ENCODE results near the gene TMEM107.
"Not testable (repeated sequence)": the region's sequence is repeated elsewhere in the genome, so short reads cannot be mapped to it uniquely, and the experiment has no call there.

The TMEM107 gene

DNA sequence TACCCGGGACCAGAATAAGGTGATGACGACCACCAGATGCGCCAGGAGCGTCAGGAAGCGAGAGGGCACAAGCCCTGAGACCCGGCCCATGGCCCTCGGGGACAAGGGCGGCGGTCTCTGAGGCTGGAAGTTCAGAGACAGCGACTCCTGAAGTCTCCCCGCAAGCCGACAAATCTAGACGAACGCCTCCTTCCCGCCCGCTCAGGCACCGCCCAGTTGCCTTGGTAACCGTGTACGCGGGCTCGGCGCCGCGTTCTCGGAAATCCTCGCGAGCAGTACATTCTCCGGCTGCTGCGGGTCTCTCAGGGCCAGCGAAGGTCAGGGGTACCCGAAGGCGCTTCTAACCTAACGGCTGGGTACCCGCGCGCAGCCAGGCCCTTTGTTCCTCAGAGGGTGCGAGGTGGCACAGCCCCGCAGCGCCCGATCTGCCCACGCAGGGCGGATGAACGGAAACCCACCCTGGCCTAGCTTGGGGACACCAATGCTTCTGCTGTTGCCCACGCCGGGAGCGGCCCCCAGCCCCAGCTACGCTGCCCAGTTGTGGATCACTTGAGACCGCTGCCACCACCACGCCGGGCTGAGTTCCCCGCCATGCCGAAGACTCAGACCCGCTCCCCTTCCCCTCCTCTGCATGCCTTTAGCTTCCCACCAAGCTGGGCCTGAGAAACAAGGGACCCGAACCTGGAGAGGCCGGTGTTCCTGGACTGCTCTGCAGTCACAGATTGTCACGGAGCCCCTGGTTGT, at the start of gene TMEM107:
Gene TMEM107, minus strand, starts transcription at position 184 of the 744 bp plus-strand sequence. Its CDS starts 94 bp downstream, at position 90.
- DNase-seq (ENCODE audit: low read depth in 2 of 2): peak; percentile 79 to 87

DNA sequence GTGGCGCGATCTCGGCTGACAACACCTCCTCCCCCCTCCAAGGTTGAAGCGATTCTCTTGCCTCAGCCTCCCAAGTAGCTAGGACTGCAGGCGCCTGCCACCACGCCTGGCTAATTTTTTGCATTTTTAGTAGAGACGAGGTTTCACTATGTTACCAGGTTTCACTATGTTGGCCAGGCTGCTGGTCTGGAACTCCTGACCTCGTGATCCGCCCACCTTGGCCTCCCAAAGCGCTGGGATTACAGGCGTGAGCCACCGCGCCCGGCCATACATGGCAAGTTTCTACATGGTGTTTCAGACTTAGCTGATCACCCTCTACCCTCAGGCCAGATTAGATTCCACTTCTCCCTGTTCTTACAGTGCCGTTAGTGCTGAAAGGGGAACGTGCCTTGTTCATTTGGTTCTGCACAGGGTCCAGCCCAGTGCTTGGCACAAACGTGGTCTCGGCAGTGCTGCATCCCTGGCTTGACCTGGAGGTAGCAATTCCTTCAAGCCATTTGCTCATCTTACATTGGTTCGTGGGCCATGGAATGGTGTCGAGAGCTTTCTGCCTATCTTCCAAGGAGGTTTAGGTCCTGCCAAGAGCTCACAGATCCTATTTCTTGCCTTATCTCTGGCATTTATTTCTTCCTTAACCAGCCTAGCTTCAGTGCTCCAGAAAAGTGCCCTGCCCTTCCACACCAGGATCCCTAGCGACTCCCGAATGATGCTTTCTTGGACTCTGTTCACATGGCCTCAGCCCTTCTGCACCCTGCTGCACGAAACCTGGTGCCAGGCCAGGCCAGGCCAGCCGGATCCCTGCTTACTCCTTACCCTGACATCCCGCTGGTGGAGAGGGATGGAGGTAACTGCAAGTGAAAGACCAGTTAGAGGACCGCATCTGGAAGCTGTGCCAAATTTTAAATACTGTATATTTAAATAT, 49.0 kb upstream of the TMEM107 start:
- DNase-seq (ENCODE audit: low read depth in 2 of 2): no peak

DNA sequence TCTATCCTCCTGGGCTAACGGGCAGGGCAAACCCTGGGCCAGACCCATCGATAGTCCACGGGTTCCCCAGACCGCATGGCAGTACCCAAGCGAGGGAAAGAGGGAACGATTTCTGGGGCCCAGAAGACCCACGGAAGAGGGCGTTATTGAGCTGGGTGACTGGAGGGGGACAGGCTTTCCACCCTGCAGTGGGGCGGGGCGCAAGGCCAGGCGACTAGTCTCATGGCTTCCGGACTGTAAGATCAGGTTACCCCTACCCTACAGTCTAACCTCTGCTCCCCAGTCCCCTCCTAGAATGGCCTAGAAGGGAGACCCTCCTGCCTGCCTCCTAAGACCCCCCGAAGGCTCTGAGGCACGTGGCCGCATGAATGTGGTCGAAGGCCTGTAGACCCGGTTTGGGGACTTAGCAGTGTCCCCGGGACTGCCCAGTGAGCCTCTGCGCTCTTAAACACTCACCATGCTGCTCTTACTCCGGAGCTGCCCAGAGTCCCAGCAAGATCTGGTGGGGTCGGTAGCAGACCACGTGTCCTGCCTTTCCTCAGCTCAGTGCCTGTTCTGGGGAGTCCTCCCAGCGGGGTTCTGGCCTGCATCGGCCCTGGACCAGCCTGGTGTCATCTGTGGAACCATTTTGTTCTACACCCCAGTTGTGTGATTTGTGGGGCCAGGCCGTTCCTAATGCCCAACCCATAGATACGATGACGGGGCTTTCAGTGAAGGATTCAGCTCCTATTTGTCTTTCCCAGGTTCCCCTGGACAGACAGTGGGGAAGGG, 47.4 kb upstream of the TMEM107 start:
- peak; percentile 54 to 59 for DNase-seq (ENCODE audit: low read depth in 2 of 2)

DNA sequence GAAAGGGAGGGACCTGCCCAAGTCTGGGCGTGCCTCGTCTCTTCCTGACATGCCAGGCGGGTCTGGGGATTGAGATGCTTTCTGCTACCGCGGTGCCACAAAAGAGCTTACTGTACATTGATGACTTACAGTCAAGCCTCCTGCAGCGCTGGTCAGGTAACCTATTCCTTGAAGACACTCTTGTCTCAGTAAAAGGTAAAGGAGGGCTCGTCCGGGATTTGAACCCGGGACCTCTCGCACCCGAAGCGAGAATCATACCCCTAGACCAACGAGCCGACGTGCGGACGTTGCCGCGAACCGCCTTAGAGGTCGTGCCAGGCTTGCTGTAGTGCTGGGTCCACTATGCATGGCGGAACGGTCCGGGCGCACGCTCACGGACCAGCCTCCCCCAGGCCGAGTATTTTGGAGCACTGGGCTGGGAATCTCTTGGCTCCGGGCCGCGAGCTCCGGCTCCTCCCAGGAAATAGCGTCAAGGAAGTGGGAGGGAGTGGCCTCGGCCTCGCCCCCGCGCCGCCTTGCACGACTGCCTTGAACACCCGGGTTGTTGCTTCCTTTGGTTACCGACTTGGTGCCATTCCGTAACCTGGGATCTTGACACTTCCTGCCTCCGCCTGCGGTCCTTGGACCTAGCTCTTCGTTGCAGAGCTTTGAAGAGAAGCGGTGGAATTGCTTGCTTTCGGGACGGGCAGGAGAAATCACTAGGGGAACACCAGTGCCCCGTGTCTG, 46.6 kb upstream of the TMEM107 start:
- peak; percentile 87 to 90 for DNase-seq (ENCODE audit: low read depth in 2 of 2)

DNA sequence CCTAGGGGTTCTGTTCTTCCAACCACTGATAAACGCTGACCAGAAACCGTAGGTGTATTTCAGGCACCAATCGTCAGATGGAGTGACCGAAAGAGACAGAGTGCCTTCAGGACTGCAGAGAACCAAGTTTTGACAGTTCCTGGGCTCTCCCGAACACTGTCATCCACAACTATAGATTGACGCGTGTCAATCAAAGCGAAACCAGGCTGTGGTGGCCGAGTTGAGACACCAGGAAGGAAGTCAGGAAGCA, 46.1 kb upstream of the TMEM107 start:
- DNase-seq (ENCODE audit: low read depth in 2 of 2): peak in 1 of 2 donors; percentile 71

DNA sequence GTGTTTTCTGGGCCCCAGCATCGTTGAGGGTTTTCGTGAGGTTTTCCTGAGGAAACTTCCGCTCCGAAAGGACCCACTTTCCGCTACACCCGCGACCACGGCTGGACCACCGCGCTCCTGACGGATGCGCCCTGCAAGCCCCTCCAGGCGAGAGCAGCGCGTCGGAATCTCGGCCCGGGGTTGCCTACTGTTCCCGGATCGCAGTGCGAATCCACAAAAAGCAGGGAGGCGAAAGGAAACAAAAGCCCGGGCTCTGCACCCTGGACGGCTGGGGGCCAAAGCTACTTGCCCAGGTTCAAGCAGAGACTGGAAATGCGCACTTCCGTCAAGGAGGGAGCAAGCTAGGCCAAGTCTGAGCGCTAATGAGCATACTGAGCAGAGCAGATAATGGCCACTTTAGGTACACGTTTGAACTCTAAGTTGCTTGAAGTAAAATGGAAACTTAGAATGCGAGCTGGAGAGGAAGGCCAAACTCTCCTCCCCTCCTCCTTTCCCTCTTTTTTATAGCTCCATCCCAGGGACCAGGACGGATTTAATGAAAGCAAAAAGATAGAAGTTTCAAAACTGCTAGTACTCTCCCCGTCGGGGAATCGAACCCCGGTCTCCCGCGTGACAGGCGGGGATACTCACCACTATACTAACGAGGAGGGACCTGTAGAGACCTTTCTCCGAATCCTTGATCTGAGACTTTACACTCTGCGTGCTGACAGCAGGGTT, 45.6 kb upstream of the TMEM107 start:
- peak; percentile 81 to 90 for DNase-seq (ENCODE audit: low read depth in 2 of 2)

DNA sequence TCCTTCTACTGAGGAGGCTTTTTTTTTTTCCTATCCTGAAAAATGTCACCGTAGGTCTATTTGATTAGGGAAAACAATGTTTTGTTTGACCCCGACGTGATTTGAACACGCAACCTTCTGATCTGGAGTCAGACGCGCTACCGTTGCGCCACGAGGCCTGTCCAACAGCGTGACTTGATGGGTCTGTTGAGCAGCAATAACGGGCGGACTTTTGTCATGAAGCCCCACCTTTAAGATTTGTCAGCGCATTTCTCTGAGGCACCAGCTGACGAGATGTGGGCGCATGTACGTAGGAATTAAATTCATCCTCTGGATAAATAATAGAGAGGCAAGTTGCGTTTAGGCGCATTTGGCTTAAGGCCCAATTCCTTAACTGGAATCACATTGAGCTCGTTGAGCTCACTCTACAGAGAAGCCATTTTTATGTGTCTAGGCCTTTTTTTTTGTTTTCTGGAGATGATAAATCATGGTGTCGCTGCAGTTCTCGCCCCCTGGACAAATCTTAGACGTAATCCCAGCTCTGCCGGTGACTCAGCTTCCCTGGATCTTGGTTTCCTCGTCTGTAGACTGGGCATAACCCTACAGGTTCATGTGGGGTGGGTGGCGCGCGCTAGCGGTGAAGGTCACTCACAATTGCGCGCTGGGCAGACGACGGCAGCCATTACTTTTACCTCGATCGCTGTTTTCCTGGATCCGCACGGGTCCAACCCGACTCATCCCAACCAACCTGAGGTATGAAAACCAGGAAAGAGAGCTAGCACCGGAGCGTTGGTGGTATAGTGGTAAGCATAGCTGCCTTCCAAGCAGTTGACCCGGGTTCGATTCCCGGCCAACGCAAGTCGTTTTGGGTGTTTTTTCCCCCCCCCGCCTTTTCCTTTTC, 44.8 kb upstream of the TMEM107 start:
- DNase-seq (ENCODE audit: low read depth in 2 of 2): peak; percentile 83 to 96

DNA sequence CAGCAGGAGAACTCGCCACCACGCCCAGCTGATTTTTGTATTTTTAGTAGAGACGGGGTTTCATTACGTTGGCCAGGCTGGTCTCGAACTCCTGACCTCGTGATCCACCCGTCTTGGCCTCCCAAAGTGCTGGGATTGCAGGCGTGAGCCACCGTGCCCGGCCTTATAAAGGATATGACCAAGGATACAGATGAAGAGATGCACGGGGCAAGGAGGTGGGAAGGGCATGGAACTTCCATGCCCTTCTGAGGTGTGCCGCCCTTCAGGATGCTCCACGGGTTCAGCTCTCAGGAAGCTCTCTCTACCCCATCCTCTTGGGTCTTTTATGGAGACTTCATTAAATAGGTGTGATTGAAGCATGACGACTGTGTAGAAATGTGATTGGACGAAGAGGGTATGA, 37.8 kb upstream of the TMEM107 start:
- not testable (repeated sequence) for DNase-seq (ENCODE audit: low read depth in 2 of 2)

DNA sequence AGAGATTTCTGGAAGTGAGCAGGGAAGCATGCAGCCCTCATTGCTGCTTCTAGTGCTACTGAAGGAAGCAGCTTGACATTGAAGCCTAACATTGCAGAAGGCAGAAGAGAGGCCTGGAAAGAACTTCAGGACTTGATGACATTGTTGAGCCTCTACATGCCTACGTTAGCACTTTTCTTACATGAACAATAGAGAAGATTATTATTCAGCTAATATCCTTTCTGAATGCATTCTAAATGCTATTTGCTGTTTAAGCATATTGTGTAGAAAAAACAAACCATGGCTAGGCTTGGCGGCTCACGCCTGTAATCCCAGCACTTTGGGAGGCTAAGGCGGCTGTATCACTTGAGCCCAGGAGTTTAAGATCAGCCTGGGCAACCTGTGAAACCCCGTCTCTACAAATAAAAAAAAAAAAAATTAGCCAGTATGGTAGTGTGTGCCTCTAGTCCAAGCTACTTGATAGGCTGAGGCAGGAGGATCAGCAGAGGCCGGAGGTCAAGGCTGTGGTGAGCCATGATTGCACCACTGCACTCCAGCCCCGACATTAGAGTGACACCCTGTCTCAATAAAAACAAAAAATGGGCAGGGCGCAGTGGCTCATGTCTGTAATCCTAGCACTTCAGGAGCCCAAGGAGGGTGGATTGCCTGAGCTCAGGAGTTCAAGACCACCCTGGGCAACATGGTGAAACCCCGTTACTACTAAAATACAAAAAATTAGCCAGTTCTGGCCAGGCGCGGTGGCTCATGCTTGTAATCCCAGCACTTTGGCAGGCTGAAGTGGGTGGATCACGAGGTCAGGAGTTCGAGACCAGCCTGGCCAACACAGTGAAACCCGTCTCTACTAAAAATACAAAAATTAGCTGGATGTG, 36.4 kb upstream of the TMEM107 start:
- no peak for DNase-seq (ENCODE audit: low read depth in 2 of 2)

DNA sequence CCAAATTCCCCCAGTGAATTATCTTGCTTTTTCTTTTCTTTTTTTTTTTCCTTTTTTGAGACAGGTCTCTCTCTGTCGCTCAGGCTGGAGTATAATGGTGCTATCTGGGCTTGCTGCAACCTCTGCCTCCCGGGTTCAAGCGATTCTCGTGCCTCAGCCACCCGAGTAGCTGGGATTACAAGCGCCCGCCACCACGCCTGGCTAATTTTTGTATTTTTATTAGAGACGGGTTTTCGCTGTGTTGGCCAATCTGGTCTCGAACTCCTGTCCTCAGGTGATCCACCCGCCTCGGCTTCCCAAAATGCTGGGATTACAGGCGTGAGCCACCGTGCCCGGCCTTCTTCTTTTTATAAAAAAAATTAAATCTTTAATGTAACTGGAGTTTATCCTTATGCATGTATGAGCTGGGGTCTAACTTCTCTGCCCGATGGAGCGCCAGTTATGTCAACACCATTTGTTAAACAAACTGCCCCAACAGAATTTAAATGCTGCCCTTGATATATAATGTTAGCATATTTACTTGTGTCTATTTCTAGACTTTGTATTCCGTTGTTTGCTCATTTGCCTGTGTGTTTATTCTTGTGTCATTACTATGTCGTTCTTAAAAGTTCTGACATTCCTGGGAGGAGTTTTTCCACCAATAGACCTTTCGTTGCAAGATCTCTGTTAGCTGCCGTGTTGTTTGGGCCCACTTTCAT, 34.7 kb upstream of the TMEM107 start:
- DNase-seq (ENCODE audit: low read depth in 2 of 2): no peak

DNA sequence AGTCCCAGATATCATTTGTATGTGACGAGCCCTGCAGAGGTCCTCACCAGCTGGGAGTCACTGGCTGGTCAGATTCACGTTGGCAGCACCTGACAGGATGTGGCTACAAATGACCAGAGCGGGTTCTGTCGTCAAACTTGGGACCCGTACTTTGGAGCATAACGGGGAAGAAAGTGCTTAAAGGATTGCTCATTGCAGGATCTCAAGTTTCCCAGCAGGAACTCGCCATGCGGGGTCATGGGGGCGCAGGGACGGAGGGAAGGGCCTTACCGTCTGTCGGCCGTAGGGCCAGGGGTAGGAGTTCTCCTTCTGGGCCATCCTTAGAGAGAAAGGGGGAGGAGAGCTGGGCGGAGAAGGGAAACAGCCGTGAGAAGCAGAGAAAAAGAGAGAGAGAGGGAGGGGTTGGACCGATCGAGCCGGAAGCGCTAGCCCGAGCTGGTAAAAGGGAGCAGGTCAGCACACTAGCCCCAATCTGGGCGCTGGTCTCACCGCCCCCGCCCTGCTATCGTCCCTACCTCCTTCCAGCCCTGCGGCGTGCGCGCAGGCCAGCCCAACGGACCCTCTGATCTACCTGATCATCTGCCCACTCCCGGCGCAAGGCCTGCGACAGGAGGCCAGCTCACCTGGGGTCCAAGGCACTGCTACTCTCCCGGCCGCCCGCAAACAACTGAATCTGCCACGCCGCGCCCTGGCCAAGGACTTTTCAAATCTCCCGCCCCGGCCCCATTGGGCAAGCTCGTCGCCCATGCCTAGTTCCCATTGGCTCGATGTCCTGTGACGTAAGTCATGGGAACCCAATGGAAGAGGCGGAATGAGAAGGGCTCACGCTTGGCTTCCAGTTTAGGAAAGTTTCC, 34.0 kb upstream of the TMEM107 start, which contains the start of gene AURKB:
Gene AURKB, minus strand, starts transcription at position 669 of the 854 bp plus-strand sequence. Its CDS starts 351 bp downstream, at position 318.
- peak; percentile 88 to 92 for DNase-seq (ENCODE audit: low read depth in 2 of 2)

DNA sequence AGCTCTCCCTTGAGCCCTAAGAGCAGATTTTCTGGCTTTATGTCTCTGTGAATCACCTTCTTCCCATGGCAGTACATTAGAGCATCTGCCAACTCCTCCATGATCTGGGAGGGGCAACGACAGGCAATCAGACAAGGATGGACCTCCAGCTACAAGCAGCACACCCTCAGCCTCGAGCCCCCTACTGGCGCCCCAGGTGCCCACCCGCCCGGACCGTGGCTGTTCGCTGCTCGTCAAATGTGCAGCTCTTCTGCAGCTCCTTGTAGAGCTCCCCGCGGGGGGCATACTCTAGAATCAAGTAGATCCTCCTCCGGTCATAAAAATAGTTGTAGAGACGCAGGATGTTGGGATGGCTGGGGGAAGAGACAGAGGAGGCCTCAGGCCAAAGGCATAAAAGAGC, 30.4 kb upstream of the TMEM107 start:
- DNase-seq (ENCODE audit: low read depth in 2 of 2): no peak

DNA sequence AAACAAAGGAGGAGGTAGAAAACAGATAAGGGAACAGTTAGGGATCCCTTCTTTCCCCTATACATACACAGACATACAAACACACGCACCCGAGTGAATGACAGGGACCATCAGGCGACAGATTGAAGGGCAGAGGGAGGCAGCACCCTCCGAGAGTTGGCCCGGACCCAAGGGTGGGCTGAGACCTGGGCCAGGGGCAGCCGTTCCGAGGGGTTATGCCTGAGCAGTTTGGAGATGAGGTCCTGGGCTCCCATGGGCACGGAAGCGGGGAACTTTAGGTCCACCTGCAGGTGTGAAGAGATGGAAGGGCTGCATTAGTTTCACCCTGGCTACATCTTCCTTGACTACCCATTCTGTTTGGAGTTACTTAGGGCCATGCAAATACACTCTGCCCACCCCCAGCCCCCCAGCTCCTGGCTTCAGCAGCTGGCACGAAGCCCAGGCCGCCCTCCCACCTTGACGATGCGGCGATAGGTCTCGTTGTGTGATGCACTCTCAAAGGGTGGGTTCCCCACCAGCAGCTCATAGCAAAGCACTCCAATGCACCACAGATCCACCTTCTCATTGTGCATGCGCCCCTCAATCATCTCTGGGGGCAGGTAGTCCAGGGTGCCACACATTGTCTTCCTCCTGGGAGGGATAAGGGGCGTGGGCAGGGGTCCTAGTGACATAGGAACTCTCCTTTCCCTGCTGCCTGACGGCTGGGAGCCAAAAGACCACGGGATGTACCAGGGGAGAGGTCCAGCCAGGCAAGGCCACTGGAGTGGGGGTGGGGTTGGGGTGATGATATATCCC, 28.8 kb upstream of the TMEM107 start:
- no peak for DNase-seq (ENCODE audit: low read depth in 2 of 2)

DNA sequence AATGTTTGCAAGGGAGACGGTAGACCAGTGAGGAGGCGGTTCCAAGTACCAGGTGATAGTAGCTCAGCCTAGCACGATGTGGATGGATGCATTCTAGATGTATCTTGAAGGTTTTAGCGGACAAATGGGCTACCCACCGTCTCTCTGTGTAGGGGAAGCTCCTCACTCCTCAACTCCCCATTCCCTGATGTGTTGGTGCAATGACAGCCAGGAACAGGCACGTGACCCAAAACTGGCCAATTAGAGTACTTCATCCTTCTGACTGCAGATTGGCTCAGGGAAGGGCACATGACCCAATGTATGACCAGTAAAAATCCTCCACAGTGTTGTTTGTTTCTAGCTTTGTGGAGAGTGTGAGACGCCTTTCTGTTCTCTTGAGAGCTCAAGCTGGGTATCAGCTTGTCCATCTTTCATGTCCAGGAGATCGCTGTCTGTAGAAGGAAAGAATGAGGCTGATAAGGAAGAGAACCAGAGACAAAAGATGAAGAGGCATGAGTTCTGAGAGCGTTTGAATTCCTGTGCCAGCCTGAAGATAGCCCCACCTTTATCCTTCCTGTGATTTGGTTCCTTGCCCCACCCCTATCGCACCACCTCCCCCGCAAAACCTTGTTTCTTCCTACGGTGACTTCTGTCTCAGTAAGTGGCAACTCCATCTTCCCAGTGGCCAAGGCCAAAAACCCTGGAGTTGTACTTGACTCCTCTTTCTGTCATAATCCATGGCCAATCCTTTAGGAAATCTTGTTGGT, 16.1 kb upstream of the TMEM107 start:
- peak in 1 of 2 donors; percentile 49 for DNase-seq (ENCODE audit: low read depth in 2 of 2)

DNA sequence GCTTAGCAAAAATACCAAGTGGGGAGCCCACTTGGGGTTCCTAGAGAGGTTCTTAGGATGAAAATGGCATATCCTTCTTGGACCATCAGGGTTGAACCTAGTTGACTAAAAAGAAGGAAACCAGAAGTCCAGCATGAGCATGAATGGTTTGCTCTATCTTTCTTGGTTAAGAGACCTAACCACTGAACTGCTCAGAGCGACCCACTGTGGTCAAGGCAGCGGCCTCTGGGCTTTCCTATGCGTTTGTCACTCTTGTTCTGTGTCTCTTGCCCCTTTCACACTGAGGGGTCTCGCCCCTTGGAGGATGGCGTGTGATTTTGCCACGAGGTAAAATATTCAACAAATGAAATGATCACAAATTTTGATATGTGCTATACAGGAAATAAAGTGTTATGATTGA, 14.3 kb upstream of the TMEM107 start:
- DNase-seq (ENCODE audit: low read depth in 2 of 2): no peak
